HG02852 (cell line): ENCODE results near the gene CEP170B.
"Not testable (repeated sequence)": the region's sequence is repeated elsewhere in the genome, so short reads cannot be mapped to it uniquely, and the experiment has no call there.

ENCODE experiments used
- ATAC-seq: cut with Tn5 transposase; IDR thresholded peaks from one replicate; pipeline ENCODE4 v1.9.1; 2021; ENCODE audit warnings: mild to moderate bottlenecking, moderate library complexity; ENCODE audit not compliant: unreplicated experiment

The CEP170B gene

GRCh38 chr14:104941508-104942365, 76.7 kb downstream of the CEP170B start:
- ATAC-seq: no peak

DNA sequence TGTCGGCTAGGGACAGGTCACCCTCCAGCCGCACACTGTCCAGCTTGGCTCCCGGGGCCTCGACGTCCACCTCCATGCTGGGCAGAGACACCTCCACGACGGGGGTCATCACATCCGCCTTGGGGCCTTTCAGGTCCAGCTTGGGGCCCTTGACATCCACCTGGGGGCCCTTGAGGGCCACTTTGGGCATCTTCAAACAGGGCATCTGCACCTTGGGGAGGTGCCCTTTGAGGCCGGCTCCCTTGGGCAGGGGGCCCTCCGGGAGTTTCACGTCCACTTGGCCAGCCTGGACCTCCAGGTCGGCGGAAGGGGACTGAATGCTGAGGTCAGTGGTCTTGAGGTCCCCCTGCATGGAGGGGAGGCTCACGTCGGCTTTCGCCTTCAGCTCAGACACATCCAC, 77.5 kb downstream of the CEP170B start:
- ATAC-seq: no peak

GRCh38 chr14:104943216-104944015, 78.3 kb downstream of the CEP170B start:
- not testable (repeated sequence) for ATAC-seq

DNA sequence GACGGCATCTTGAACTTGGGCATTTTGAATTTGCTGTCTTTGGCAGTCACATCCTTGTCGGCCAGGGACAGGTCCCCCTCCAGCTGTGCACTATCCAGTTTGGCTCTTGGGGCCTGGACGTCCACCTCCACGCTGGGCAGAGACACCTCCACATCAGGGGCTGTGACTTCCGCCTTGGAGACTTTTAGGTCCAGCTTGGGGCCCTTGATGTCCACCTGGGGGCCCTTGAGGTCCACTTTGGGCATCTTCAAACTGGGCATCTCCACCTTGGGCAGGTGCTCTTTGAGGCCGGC, 78.9 kb downstream of the CEP170B start:
- ATAC-seq: not testable (repeated sequence)

DNA sequence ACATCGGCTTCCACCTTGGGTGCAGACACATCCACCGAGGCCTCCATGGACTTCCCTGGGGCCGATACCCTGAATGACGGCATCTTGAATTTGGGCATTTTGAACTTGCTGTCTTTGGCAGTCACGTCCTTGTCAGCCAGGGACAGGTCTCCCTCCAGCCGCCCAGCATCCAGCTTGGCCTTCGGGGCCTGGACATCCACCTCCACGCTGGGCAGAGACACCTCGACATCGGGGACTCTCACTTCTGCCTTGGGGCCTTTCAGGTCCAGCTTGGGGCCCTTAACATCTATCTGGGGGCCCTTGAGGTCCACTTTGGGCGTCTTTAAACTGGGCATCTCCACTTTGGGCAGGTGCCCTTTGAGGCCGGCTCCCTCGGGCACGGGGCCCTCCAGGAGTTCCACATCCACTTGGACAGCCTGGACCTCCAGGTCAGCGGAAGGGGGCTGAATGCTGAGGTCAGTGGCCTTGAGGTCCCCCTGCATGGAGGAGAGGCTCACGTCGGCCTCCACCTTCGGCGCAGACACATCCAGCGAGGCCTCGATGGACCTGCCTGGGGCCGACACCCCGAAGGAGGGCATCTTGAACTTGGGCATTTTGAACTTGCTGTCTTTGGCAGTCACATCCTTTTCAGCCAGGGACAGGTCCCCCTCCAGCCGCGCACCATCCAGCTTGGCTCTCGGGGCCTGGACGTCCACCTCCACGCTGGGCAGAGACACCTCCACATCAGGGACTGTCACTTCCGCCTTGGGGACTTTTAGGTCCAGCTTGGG, 79.6 kb downstream of the CEP170B start:
- not testable (repeated sequence) for ATAC-seq

GRCh38 chr14:104945266-104945665, 80.2 kb downstream of the CEP170B start:
- not testable (repeated sequence) for ATAC-seq
